Natural killer cell (primary cell): Measurements from ENCODE around the gene FOXC1. TPM values are rescaled to one million over a fixed set of nuclear protein-coding genes. Genes with fewer than 3 reads are reported as not detected.

Source experiments
- ATAC-seq, 3 donors: fragments of 150-1000 bp in 2 of 3; fragments of 200-7000 bp in 1 of 3; cut with Tn5 transposase; 1 replicate in 1 of 3; 2 replicates in 2 of 3; pipeline ENCODE4 v1.10.0; 2021; ENCODE audit warnings: mild to moderate bottlenecking in 2 of 3, moderate library complexity in 2 of 3
- DNase-seq, 2 donors: peaks; one replicate each; pipeline versions ENCODE4 v3.0.0 to v3.0.0-alpha.2; 2013 to 2021; ENCODE audit warnings: mixed read lengths in 1 of 2
- H3K27ac ChIP-seq: one replicate; pipeline ENCODE4 v1.5.1; 2013; ENCODE audit warnings: mild to moderate bottlenecking, low read length
- H3K27me3 ChIP-seq: one replicate; pipeline ENCODE4 v1.6.1; 2013; ENCODE audit warnings: low read length; ENCODE audit not compliant: control insufficient read depth, insufficient read depth
- H3K36me3 ChIP-seq: one replicate; pipeline ENCODE4 v1.6.1; 2013; ENCODE audit warnings: low read length; ENCODE audit not compliant: control insufficient read depth, insufficient read depth
- H3K4me1 ChIP-seq: one replicate; pipeline ENCODE4 v1.6.1; 2013; ENCODE audit warnings: low read length; ENCODE audit not compliant: control insufficient read depth, insufficient read depth
- H3K4me3 ChIP-seq: one replicate; pipeline ENCODE4 v1.5.1; 2013; ENCODE audit warnings: low read length
- H3K9me3 ChIP-seq: one replicate; pipeline ENCODE4 v1.6.1; 2013; ENCODE audit warnings: low read length; ENCODE audit not compliant: control insufficient read depth, insufficient read depth
- H3K27ac Mint-ChIP-seq, 2 donors: one replicate each; pipeline ENCODE4 v1.8.0; 2022; ENCODE audit warnings: mild to moderate bottlenecking in 2 of 2, mixed read lengths in 2 of 2, moderate library complexity in 1 of 2
- H3K27me3 Mint-ChIP-seq, 2 donors: one replicate each; pipeline ENCODE4 v1.8.0; 2022; ENCODE audit warnings: low read depth in 2 of 2, mixed read lengths in 2 of 2
- H3K36me3 Mint-ChIP-seq: one replicate; pipeline ENCODE4 v1.8.0; 2022; ENCODE audit warnings: mixed read lengths
- H3K4me1 Mint-ChIP-seq, 2 donors: one replicate each; pipeline ENCODE4 v1.8.0; 2022; ENCODE audit warnings: mixed read lengths in 2 of 2
- H3K4me3 Mint-ChIP-seq: one replicate; pipeline ENCODE4 v1.8.0; 2022; ENCODE audit warnings: mild to moderate bottlenecking, moderate library complexity, mixed read lengths
- H3K9me3 Mint-ChIP-seq, 2 donors: one replicate each; pipeline ENCODE4 v1.8.0; 2022; ENCODE audit warnings: mixed read lengths in 2 of 2
- WGBS: methylation state at CpG from one replicate; pipeline ENCODE4 v1.1.7; 2013; ENCODE audit warnings: missing lambda C conversion rate; ENCODE audit not compliant: insufficient coverage; 5-methylcytosine and 5-hydroxymethylcytosine counted together
- intact Hi-C: fragments of 100-400 bp; cut with micrococcal nuclease; formaldehyde crosslinking; loops from one replicate; pipeline ENCODE4 v1.14.2; 2022
- total RNA-seq, 4 donors: library from RNA; stranded (reverse); fragments of 120-200 nt in 1 of 4; gene quantifications; one replicate each; pipeline versions ENCODE4 v1.2.3 to v1.2.4, GENCODE V29; 2013 to 2022
- TF ChIP-seq, protein P1 (sequence below): fragments of 200-600 bp; IDR thresholded peaks from one replicate; pipeline ENCODE4 v1.8.0; 2022; ENCODE audit warnings: antibody characterized with exemption

Gene FOXC1
- total RNA-seq, 3 donors from 2014 or later (not counting 1 experiment from before 2014, with no cell fraction given), result 0.16 to 0.21 TPM; not detected in 1

DNA sequence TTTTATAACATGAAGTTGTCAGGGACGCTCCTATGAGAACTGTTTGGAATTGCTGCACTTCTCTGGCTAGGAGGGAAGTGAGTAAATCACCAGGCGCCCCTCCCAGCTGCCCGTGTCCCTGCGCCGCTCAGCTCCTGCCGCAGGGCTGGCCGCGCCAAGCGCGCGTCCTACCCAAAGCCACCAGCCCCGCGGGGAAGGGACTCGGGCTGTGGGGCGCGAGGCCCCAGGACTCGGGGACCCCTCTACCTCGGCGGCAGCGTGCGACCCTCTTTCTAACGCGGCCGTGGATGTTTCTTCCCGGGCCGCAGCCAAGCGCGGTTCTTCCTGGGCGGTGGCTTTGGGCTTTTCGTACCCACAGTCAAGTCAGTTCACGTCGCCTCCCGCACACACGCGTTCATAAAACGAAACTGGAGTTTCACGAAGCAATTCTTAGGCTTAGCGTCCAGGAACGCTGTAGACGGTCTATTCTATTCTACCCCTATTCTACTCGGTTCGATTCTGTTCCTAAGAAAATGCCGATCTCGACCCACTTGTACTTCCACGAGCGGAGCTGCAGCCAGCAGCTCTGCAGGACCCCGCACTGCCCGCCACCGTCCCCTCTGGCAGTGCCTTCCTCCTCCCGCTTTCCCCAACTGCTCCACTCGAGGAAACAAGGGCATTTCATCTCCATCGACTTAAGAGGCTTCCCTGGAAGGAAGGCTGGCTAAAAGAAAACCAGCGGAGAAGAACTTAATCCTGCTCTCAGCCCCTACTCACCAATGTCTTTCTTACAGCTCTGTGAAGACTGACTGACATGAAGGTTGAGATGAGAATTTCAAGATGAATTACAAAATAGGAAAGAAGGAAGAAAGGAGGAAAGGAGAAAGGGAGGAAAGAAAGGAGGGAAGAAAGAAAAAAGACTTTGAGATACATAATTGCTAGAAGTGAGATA is 15.4 kb downstream of the FOXC1 start:
- H3K9me3 Mint-ChIP-seq, result no peaks in the 10 kb centered on the region
- H3K36me3 Mint-ChIP-seq, result no peaks in the 10 kb centered on the region
- 4% methylated on average over 52 of the region's 53 CpGs for WGBS
- no peak overlapping the region for H3K27ac Mint-ChIP-seq
- H3K4me3 Mint-ChIP-seq, result peak overlapping the region; percentile 67
- H3K4me1 Mint-ChIP-seq, result peaks cover 14 to 16% of the 10 kb centered on the region in 2 donors
- H3K4me1 ChIP-seq, result peaks cover 12% of the 10 kb centered on the region
- no peak overlapping the region for H3K27ac ChIP-seq
- H3K4me3 ChIP-seq, result peak overlapping the region; percentile 28
- TF ChIP-seq, protein P1, sequence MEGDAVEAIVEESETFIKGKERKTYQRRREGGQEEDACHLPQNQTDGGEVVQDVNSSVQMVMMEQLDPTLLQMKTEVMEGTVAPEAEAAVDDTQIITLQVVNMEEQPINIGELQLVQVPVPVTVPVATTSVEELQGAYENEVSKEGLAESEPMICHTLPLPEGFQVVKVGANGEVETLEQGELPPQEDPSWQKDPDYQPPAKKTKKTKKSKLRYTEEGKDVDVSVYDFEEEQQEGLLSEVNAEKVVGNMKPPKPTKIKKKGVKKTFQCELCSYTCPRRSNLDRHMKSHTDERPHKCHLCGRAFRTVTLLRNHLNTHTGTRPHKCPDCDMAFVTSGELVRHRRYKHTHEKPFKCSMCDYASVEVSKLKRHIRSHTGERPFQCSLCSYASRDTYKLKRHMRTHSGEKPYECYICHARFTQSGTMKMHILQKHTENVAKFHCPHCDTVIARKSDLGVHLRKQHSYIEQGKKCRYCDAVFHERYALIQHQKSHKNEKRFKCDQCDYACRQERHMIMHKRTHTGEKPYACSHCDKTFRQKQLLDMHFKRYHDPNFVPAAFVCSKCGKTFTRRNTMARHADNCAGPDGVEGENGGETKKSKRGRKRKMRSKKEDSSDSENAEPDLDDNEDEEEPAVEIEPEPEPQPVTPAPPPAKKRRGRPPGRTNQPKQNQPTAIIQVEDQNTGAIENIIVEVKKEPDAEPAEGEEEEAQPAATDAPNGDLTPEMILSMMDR, result no peak
- H3K27me3 Mint-ChIP-seq, result peaks cover 43 to 63% of the 10 kb centered on the region in 2 donors
- no peaks in the 10 kb centered on the region for H3K9me3 ChIP-seq
- peaks cover 38% of the 10 kb centered on the region for H3K27me3 ChIP-seq
- peak in 1 of 3 donors; percentile 43 for ATAC-seq
- peak in 1 of 2 donors; percentile 28 for DNase-seq
- no peaks in the 10 kb centered on the region for H3K36me3 ChIP-seq
- intact Hi-C loops, result no loop called here

DNA sequence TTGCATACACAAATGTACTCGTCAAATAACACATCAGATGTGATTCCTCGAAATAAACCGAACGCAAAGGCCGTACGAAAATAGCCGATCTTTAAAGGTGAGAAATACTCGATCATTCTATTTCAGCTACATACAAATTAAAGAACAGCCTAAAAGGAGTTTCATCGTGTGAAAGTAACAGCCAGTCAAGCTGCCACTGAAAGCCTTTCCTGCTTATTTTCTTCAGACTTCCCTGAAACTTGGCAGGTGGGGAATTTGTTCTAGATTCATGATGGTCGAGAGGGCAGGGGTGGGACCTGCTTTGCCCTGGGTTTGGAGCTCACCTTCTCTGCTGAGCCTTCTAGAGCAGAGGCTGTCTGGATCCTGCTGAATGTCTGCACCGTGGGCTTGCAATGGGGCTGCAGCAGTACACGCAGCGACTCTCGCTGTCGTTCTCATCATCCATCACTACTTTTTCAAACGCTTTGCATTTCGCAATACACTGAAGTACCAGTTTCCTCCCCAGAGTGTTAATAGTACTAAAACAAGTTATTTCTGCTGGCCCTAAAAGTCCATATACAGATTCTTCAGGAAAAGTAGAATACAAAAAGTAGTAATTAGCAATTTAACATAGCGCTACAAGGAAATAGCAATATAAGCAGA is 16.2 kb downstream of the FOXC1 start:
- H3K36me3 ChIP-seq, result no peaks in the 10 kb centered on the region
- intact Hi-C loops, result no loop called here
- peaks cover 12% of the 10 kb centered on the region for H3K4me1 ChIP-seq
- ATAC-seq (no peak), DNase-seq (no peak)
- Mint-ChIP-seq H3K9me3 (no peaks in the 10 kb centered on the region), H3K27ac (no peak overlapping the region), H3K4me1 (peaks cover 14 to 16% of the 10 kb centered on the region in 2 donors), H3K27me3 (peaks cover 43 to 63% of the 10 kb centered on the region in 2 donors), H3K4me3 (peak overlapping the region; percentile 29), H3K36me3 (no peaks in the 10 kb centered on the region)
- H3K4me3 ChIP-seq, result no peak overlapping the region
- 37% methylated on average over 17 of the region's 18 CpGs for WGBS
- no peaks in the 10 kb centered on the region for H3K9me3 ChIP-seq
- TF ChIP-seq, protein P1, result no peak
- H3K27ac ChIP-seq, result no peak overlapping the region
- H3K27me3 ChIP-seq, result peaks cover 32% of the 10 kb centered on the region

DNA sequence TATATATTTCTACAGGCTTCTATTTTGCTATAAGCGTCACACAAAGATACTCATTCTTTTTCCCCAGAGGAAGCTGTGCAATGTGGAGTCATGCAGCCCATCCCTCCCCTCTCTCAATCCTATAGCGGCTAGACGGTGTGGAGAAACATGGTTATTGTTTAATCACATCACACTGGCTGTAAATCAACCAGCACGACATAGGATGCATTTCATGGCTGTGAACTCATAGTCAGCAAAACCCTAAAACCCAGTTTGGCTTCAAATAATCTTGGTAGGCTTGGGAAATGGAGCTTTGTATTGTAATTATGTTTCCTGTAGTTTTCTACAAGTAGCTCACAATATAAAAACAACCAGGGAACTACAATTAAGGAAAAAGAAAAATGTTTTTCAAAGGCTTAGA is 16.8 kb downstream of the FOXC1 start:
- H3K4me3 Mint-ChIP-seq, result peak overlapping the region; percentile 29
- TF ChIP-seq, protein P1, result no peak
- Histone ChIP-seq H3K36me3 (no peaks in the 10 kb centered on the region), H3K27me3 (peaks cover 31% of the 10 kb centered on the region), H3K4me3 (no peak overlapping the region), H3K4me1 (peaks cover 12% of the 10 kb centered on the region), H3K9me3 (no peaks in the 10 kb centered on the region), H3K27ac (no peak overlapping the region)
- H3K27ac Mint-ChIP-seq, result no peak overlapping the region
- no peaks in the 10 kb centered on the region for H3K36me3 Mint-ChIP-seq
- intact Hi-C loops, result no loop called here
- H3K27me3 Mint-ChIP-seq, result peaks cover 40 to 61% of the 10 kb centered on the region in 2 donors
- no peaks in the 10 kb centered on the region for H3K9me3 Mint-ChIP-seq
- no peak for DNase-seq
- WGBS, result 53% methylated on average over 4 of the region's 4 CpGs
- no peak for ATAC-seq
- H3K4me1 Mint-ChIP-seq, result peaks cover 14 to 16% of the 10 kb centered on the region in 2 donors
